ENCODE results near the gene PICALM.
A peak's percentile ranks its signal among the peaks of the same experiment; 100 is the strongest.
"Not testable (repeated sequence)": the region's sequence is repeated elsewhere in the genome, so short reads cannot be mapped to it uniquely, and the experiment has no call there.

The PICALM gene

GRCh38 chr11:85950317-85951048 lies 118.4 kb downstream of the PICALM start:
- Histone ChIP-seq H3K4me3 (no peak overlapping the region), H3K27ac (no peak overlapping the region)

- no peak overlapping the region for H3K27ac ChIP-seq
- no peak overlapping the region for H3K4me3 ChIP-seq
Measured at GRCh38 chr11:85949798-85950197, 119.1 kb downstream of the PICALM start.

DNA sequence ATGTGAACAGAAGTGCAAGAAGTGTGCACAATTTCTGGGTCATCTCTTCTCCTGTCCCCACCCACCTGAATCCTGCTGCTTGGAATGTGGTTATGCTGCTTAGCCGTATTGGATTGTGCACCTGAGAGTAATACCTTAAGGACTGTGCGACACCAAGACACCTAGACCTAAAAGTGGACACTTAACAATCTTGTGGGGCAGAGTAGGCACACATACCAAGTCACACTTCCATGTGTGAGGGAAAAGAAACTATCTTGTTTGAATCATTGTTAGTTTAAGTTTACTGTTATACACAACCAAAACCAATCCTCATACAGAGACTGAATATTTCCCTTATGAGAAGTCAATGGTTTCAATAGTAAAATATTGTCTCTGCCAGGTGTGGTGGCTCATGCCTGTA lies 120.0 kb downstream of the PICALM start:
- no peak overlapping the region for H3K4me3 ChIP-seq
- peak overlapping the region in 4 of 21 experiments; percentile 8 to 73 (median 41) for H3K27ac ChIP-seq

DNA sequence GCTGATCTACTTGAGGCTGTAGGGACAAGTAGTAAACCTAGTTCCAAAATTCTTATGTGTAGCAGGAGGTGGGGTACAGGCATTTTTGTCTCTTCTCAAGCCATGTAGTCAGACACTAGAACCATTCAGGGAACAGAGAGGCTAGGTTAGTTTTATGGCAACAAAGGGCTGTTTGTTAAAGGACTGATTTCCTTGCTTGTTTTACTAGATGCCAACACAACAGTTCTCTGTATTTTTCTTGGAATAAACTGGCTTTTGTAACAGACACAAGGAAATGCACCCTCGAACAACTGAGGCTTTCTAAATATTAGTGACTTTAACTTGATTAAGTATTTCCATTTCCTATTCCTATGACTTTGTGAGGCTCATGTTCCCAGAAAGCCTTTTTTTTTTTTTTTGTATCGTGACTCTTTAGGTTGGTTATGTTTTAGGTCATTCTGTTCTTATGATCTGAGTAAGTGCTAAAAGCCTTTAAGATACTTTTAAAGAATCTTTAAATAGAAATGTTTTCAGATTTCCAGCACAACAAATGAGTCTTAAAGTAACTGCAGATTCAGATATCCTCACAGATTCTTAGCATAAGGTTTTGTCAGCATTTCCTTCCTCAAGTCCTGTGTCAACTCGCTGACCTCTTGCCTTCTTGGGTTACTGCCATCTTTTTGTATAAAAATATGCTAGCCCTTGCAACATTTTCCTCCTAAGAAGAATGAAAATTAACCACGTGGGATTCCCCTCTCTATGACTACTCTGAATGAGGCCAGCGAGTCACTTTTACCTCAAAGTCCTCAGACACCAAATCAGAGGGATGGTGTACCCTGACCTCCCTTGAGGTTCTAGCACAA lies 121.2 kb downstream of the PICALM start:
- H3K27ac ChIP-seq, result peak overlapping the region in 12 of 21 experiments; percentile 7 to 73 (median 52)
- no peak overlapping the region for H3K4me3 ChIP-seq

DNA sequence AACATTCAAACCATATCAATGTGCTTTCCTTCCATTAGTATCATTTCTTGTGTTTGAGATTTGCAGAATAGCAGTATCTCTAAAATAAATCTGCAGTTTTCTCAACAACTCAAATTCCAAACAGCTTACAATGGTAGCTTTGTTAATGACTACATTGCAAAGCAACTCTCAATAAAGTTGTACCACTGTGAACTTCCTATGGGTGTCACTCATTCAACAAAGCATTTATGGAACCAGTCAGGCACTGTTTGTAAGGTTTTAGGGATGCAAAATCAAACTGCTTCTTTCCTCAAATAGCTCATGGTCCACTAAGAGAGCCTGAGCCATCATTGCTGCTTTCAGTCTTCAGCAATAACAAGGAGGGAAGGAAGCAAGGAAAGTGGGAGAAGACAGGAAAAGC lies 122.7 kb downstream of the PICALM start:
- H3K4me3 ChIP-seq, result no peak overlapping the region
- H3K27ac ChIP-seq, result peak overlapping the region in 2 of 21 experiments; percentile 50 to 66

DNA sequence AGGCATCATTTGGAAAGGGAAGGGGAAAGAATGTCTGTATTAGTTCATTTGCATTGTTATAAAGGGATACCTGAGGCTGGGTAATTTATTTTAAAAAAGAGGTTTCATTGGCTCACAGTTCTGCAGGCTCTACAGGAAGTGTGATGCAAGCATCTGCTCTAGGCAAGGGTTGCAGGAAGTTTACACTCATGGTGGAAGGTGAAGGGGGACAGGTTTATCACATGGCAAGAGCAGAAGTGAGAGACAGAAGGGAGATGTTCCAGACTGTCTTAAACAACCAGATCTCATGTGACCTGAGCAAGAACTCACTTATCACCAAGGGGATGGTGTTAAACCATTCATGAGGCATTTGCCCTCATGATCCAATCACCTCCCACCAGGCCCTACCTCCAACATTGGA lies 123.1 kb downstream of the PICALM start:
- no peak overlapping the region for H3K27ac ChIP-seq
- H3K4me3 ChIP-seq, result no peak overlapping the region

- Histone ChIP-seq H3K4me3 (no peak overlapping the region), H3K27ac (no peak overlapping the region)
Measured at GRCh38 chr11:85945296-85945695, 123.6 kb downstream of the PICALM start.

DNA sequence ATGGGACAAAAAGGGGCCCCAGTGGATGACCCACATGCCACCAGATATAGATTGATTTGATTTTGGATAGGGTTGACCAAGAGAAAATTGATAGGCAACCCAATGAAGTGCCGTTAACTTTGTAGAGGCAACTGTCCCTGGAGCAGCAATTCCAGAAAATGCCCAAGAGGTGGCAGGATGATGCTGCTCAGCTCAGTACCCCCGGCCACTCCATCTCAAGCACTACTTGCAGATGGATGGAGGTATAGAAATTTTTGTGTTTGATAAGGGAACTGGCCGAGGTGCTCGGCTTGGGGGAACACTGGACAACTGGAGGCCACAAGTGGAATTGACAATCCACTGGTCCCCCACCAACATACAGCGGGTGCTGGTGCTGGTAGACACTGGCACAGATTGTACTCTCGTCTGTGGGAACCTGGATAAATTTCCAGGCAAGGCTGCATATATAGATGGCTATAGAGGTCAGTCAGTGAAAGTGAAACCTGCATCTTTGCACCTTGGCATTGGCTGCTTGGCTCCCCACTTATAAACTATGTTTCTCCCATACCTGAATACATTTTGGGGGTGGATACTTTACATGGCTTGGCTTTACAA lies 127.4 kb downstream of the PICALM start:
- no peak overlapping the region for H3K27ac ChIP-seq
- no peak overlapping the region for H3K4me3 ChIP-seq

- Histone ChIP-seq H3K27ac (no peak overlapping the region), H3K4me3 (no peak overlapping the region)
Measured at GRCh38 chr11:85939099-85940015, 129.5 kb downstream of the PICALM start.

GRCh38 chr11:85937835-85938234 lies 131.0 kb downstream of the PICALM start:
- no peak overlapping the region for H3K27ac ChIP-seq
- H3K4me3 ChIP-seq, result no peak overlapping the region

GRCh38 chr11:85935751-85936150 lies 133.1 kb downstream of the PICALM start:
- no peak overlapping the region for H3K4me3 ChIP-seq

DNA sequence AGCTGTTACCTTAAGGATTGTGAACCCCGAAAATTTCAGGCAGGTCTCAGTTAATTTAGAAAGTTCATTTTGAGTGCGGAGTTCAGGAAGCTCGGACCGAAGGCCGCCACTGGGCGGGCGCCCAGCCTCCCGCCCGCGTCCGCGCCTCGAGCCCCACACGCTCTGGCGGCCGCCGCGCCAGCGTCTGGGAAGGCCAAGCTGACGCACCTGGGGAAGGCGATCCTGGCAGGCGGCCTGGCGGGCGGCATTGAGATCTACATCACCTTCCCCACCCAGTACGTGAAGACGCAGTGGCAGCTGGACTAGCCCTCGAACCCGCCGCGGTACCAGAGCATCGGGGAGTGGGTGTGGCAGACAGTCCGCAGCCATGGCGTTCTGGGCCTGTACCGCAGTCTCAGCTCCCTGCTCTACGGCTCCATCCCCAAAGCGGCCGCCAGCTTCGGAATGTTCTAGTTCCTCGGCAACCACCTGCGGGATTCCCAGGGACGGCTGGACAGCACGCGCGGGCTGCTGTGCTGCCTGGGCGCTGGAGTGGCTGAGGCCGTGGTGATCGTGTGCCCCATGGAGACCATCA lies 134.2 kb downstream of the PICALM start:
- Histone ChIP-seq H3K27ac (no peak overlapping the region), H3K4me3 (no peak overlapping the region)

More at GRCh38 chr11:85935751-85936150, 133.1 kb downstream of the PICALM start:
- H3K27ac ChIP-seq, result no peak overlapping the region

DNA sequence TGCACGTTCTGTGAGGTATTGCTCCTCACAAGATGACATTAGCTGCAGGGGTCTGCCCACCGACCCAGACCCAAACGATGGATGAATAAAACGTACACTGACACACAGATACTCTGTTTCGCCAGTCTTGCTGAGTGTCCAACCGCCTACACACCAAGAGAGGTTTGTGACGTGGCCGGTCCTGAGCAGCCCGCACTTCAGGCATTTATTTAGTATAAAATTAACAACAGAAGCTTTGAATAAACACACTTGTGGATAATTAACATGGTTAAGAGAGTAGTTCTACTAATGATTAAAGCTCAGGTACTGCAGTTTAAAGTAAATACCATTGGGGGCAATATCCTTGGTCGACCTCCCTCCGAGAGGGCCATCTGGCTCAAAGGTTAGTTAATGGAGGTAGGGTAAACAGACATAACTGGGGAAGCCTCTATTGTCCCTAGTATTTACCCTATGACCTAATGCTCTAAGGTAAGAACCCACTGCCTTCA lies 138.0 kb downstream of the PICALM start:
- Histone ChIP-seq H3K27ac (no peak overlapping the region), H3K4me3 (no peak overlapping the region)

GRCh38 chr11:85926653-85927214 lies 142.2 kb downstream of the PICALM start:
- not testable (repeated sequence) for H3K27ac ChIP-seq, H3K4me3 ChIP-seq

DNA sequence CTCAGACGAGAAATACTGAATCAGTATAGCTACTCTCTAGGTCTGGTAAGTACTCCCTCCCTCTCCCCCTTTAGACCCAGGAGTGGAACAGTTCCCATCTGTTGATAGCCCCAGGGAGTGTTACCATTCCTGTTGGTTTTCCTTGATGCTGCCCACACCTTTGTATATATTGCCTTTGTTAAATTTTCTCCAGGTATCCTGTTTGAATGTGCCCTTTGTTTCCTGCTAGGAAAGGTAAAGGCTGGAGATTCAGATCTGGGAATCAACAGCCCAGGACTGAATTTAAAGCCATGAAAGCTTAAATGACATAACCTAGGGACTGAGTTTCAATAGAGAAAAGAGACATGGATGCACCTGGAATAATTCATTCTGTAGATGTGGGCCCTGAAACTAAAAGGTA lies 145.4 kb downstream of the PICALM start:
- H3K27ac ChIP-seq, result no peak overlapping the region
- no peak overlapping the region for H3K4me3 ChIP-seq

GRCh38 chr11:85922367-85922766 lies 146.5 kb downstream of the PICALM start:
- Histone ChIP-seq H3K27ac (no peak overlapping the region), H3K4me3 (no peak overlapping the region)

DNA sequence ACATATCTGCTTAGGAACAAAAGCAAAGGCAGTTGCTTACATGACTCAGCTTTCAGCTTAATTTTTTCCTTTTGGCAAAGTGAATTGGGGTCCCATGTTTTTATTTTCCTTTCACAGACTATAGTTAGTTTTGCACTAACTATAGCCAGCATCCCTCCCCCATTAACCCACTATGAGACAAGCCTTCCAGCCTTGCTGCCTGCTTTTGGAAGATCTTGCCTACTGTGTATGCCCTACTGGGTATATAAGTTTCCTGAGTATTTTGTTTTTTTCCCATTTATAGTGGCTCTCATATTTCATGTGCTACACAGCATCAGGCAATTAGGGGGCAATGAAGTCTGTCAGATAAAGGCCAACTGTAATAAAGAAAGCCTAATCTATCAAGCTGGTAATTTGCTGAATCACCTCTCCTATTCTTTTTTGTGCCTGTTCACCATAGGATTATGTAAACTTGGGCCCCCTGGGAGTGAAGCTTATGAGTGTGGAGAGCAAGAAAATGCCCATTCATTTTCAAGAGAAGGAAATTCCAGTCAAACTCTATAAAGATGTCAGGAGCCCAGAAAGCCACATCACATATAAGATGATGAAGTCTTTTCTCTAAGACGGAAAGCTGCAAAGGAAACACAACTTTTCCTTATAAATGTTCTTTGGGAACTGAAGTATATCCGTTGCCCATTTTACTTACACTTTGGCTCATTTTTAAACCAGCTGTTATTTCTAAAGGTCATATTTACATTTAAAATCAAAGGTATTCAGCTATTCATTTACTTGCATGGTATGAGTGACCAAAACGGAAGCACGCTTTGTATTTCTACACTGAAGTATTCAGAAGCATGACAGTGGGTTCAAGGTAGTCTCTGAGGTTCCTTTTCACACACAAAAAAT lies 149.7 kb downstream of the PICALM start:
- no peak overlapping the region for H3K4me3 ChIP-seq

GRCh38 chr11:85914425-85914824 lies 154.5 kb downstream of the PICALM start:
- no peak overlapping the region for H3K27ac ChIP-seq
- no peak overlapping the region for H3K4me3 ChIP-seq

More for the DNA sequence above, 149.7 kb downstream of the PICALM start:
- H3K27ac ChIP-seq, result no peak overlapping the region

Measured in skin epidermis (tissue), 12 donors.